ENCODE results near the gene DQX1. TPM values are rescaled to one million over a fixed set of nuclear protein-coding genes. Genes with fewer than 3 reads are reported as not detected.
"Not testable (repeated sequence)": the region's sequence is repeated elsewhere in the genome, so short reads cannot be mapped to it uniquely, and the experiment has no call there.

DQX1 gene
- total RNA-seq, 1 experiment from 2014 or later: 0.10 TPM

DNA sequence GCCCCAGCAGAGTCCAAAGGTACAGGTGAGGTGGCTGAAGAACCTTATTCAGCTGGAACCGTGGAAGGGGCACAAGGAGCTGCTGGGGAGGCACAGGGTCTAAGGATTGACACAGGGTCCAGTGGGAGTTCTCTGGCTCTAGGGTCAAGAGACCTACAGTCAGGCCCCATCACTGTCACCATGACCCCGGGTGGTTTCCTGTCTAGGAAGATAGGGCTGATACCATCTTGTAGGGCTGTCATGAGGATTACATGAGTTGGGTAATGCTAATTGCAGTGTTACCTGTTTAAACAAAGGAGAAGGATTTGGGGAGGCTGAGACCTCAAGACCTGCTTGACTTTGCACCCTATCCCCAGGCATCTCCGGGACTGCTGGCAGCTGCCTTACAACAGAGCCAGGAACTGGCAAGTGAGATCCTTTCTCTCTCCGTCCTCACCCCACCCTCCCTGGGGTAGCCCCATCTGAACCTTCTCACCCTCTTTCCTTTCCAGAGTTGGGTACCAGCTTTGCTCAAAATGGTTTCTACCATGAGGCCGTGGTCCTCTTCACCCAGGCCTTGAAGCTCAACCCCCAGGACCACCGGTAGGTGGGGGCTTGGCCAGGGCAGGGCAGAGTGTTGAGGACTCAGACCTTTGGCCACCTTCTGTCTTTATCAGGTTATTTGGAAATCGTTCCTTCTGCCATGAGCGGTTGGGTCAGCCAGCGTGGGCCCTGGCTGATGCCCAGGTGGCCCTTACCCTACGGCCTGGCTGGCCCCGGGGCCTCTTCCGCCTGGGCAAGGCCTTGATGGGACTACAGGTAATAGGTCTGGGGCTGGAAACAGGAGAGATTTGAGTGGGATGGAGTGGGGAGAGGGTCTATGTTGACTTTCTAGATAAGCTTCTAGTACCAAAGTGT is 34.1 kb downstream of the DQX1 start:
- peaks cover 17% of the 10 kb centered on the region for H3K27me3 ChIP-seq (ENCODE audit: control insufficient read depth, insufficient read depth, low read length)
- DNase-seq: no peak
- H3K4me3 ChIP-seq (ENCODE audit: insufficient read depth, low read depth, low read length): no peak overlapping the region
- peaks cover 22% of the 10 kb centered on the region for H3K36me3 ChIP-seq (replicated peaks; ENCODE audit: control insufficient read depth, insufficient read depth, low read length)

DNA sequence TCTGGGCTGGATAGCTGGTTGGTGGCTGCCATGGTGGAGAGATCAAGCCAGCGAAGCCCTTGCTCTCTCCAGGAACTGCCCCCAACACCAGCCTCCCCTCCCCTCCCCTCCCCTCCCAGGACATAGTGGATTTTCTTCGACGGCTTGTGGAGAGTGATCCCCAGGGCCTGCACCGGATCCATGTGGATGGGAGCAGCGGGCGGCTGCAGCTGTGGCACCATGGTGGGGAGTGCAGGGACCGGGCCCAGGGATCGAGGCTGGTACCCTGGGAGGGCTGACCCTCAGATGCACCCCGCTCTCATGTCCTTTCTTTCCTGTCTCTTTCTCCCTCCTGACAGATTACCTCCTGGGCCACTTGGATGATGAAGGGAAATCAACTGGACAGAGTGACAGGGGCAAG is 36.1 kb downstream of the DQX1 start:
- DNase-seq: no peak
- Histone ChIP-seq H3K27me3 (ENCODE audit: control insufficient read depth, insufficient read depth, low read length) (no peaks in the 10 kb centered on the region; the same call in 1 of the 2 replicates), H3K36me3 (replicated peaks; ENCODE audit: control insufficient read depth, insufficient read depth, low read length) (peaks cover 22% of the 10 kb centered on the region), H3K4me3 (ENCODE audit: insufficient read depth, low read depth, low read length) (no peak overlapping the region)

- Histone ChIP-seq H3K27me3 (ENCODE audit: control insufficient read depth, insufficient read depth, low read length) (no peaks in the 10 kb centered on the region), H3K4me3 (ENCODE audit: insufficient read depth, low read depth, low read length) (no peak overlapping the region), H3K36me3 (replicated peaks; ENCODE audit: control insufficient read depth, insufficient read depth, low read length) (peaks cover 22% of the 10 kb centered on the region)
- no peak for DNase-seq
Observed at GRCh38 chr2:74488643-74489481, 37.2 kb downstream of the DQX1 start.

DNA sequence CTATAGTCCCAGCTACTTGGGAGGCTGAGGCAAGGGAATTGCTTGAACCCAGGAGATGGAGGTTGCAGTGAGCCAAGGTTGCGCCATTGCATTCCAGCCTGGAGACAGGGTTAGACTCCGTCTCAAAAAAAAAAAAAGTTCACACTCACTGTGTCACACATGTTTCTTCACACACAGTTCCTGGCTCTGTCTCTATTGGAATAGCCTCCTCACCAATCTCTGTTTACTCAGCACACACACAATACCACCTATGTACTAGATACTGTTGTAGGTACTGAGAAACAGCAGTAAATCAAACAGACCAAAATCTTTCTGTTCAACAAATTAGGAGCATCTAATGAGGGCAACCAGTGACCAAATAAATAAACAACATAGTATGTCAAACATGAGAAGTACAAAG is 39.9 kb downstream of the DQX1 start:
- peaks cover 11% of the 10 kb centered on the region for H3K36me3 ChIP-seq (replicated peaks; ENCODE audit: control insufficient read depth, insufficient read depth, low read length)
- no peak overlapping the region for H3K4me3 ChIP-seq (ENCODE audit: insufficient read depth, low read depth, low read length)
- no peaks in the 10 kb centered on the region; the same call in 1 of the 2 replicates for H3K27me3 ChIP-seq (ENCODE audit: control insufficient read depth, insufficient read depth, low read length)
- no peak for DNase-seq

GRCh38 chr2:74483675-74484164 is 42.3 kb downstream of the DQX1 start:
- H3K36me3 ChIP-seq (replicated peaks; ENCODE audit: control insufficient read depth, insufficient read depth, low read length); DNase-seq; H3K27me3 ChIP-seq (ENCODE audit: control insufficient read depth, insufficient read depth, low read length): not testable (repeated sequence)
- H3K4me3 ChIP-seq (ENCODE audit: insufficient read depth, low read depth, low read length): peak overlapping the region; percentile 93

DNA sequence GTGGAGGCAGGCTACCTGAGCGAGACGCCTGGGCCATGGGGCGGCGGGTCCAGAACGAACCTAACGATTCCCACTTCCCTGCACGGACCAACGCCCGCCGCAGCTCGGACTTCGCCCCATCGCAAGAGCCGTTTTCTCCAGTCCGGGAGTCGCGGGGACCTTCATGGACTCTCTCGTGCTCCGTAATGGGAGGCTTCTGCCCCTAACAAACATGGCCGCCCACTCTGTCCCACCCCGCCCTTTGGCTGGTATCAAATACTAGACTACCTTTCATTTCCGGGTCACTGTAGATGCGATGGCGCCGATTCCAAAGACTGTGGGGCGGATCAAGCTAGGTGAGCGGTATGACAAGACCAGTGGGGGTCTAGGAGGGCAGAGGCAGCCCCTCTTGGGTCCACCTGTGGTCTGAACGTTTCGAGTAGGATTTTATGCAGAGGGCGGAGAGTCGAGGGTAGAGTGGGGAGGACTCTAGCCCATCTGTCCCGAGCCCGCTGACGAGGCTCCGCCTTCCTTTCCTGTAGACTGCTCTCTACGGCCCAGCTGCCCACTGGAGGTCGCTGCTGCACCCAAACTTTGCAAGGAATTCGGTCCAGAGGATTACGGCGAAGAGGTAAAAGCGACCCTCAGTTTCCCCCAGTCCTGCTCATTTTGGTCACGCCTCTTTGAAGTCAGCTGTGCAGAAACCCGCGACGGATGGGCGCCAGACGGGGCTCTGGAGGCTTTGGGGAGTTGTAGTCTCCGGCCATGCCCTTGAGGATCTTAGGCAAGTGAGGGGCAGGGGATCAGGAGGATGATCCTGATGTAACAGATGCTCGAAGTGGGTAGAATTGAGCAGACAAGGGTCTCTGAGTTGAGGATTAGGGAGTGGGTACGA is 43.0 kb downstream of the DQX1 start, which contains the start of the genes CCDC142 and TTC31:
CCDC142 (minus strand) TSS at position 198 of the 874 bp plus-strand sequence; CDS start at position 37, 161 bp downstream.
TTC31 (plus strand) TSS at position 281 of the 874 bp plus-strand sequence; CDS start at position 296, 15 bp downstream.
- peak; percentile 94 for DNase-seq
- no peaks in the 10 kb centered on the region; the same call in 1 of the 2 replicates for H3K27me3 ChIP-seq (ENCODE audit: control insufficient read depth, insufficient read depth, low read length)
- peak within 1 kb of the TSS; percentile 93 for H3K4me3 ChIP-seq (ENCODE audit: insufficient read depth, low read depth, low read length)
- H3K36me3 ChIP-seq (replicated peaks; ENCODE audit: control insufficient read depth, insufficient read depth, low read length): peaks cover 7% of the 10 kb centered on the region

DNA sequence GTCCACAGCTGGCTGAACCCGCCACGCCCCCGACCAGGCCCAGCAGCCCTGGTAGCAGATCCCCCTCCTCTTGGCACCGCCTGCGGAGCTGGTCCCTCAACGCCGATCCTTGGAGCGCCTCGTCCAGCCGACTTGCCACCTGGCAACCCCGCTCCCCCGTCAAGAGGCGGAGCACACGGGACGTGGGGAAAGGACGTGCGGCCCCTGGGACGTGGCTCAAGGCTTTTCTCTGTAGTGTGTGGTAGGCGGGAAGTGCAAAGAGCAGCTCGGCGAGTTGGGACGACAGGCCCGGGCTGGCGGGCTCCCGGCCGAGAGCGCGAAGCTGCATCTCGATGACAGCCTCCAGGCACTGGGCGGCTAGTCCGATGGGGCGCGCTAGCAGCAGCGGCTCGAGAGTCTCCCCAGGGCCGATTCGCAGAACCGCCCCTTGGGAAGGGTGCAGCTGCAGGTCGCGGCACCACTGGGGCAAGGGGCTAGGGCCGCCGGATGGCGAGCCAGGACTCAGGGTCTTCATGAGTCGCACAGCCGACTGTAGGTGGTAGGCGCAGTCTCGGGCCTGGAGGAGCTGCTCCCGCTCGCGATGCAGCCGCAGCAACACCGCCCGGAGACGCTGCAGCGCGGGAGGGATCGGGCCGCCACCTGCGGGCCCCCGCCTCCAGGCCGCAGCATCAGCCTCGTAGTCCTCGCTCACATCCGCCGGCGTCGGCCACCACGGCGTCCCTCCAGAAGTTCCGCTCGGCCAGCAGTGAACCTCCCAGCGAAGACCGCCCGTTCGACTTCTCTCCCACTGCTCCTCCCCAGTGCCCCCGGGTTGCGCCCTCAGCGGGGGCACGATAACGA is 43.9 kb downstream of the DQX1 start:
- DNase-seq: peak; percentile 83
- H3K4me3 ChIP-seq (ENCODE audit: insufficient read depth, low read depth, low read length): peak overlapping the region; percentile 93
- H3K36me3 ChIP-seq (replicated peaks; ENCODE audit: control insufficient read depth, insufficient read depth, low read length): peaks cover 7% of the 10 kb centered on the region
- no peaks in the 10 kb centered on the region; the same call in 1 of the 2 replicates for H3K27me3 ChIP-seq (ENCODE audit: control insufficient read depth, insufficient read depth, low read length)

DNA sequence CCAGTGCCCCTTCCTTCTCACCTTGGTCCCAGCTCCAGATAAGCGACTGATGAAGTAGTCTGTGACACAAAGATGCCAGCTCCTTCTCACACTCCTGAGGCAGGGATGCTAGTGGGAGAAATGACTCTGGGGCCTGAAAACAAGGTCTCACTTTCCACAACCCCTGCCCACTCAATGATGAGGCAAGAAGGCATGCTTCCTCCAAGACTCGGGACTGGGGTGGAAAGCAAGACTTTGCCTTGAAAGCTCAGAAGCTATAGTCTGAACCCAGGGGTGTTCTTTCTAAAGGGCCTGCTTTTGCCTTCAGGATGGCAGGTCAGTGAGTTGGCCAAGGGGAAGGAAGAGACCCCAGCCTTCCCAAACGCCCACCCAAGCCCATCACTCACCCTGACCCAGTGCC is 44.6 kb downstream of the DQX1 start:
- peaks cover 7% of the 10 kb centered on the region for H3K36me3 ChIP-seq (replicated peaks; ENCODE audit: control insufficient read depth, insufficient read depth, low read length)
- H3K4me3 ChIP-seq (ENCODE audit: insufficient read depth, low read depth, low read length): peak overlapping the region; percentile 93
- no peak for DNase-seq
- H3K27me3 ChIP-seq (ENCODE audit: control insufficient read depth, insufficient read depth, low read length): no peaks in the 10 kb centered on the region; the same call in 1 of the 2 replicates

DNA sequence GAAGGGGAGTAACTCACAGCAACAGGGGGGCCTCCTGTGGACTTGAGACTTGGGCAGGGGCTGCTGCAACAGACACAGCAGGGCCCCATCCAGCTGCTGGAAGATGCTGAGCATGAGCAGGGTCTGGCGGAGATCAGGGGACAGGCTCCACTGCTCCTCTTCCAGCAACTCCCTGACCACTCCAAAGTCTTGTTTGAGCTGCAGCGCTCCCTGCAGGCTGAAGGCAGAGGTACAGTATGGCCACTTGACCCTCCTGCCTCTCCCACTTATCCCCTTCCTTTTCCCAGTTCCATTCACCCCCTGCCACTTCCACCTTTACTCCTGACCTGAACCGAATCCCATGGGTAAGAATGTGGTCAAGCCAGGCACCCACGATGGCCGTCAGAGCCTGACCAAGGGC is 51.1 kb downstream of the DQX1 start:
- DNase-seq: peak; percentile 68
- Histone ChIP-seq H3K4me3 (ENCODE audit: insufficient read depth, low read depth, low read length) (no peak overlapping the region), H3K36me3 (replicated peaks; ENCODE audit: control insufficient read depth, insufficient read depth, low read length) (peaks cover 8% of the 10 kb centered on the region), H3K27me3 (ENCODE audit: control insufficient read depth, insufficient read depth, low read length) (no peaks in the 10 kb centered on the region)

DNA sequence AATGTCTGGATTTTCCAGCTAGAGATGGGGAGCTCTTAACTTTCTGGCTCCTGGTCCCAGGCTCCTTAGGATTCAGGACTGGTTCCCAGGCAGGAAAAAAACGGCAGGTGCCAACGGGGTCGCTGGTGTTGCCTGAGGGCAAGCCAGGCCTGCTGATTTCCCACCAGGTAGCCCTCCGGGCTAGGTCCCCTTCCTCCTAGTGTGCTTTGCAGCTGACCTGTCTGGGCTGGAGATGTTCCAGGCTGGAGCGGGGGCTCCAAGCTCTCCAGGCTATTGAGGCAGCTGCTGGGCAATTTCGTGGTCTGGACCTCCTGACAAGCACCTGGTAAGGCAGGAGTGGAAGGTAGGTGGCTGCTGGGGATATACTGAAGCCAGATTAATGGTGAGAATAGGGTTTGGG is 51.5 kb downstream of the DQX1 start:
- Histone ChIP-seq H3K4me3 (ENCODE audit: insufficient read depth, low read depth, low read length) (no peak overlapping the region), H3K36me3 (replicated peaks; ENCODE audit: control insufficient read depth, insufficient read depth, low read length) (peaks cover 8% of the 10 kb centered on the region), H3K27me3 (ENCODE audit: control insufficient read depth, insufficient read depth, low read length) (no peaks in the 10 kb centered on the region)
- DNase-seq: no peak

- DNase-seq: no peak
- H3K36me3 ChIP-seq (replicated peaks; ENCODE audit: control insufficient read depth, insufficient read depth, low read length): peaks cover 8% of the 10 kb centered on the region
- no peaks in the 10 kb centered on the region for H3K27me3 ChIP-seq (ENCODE audit: control insufficient read depth, insufficient read depth, low read length)
- peak overlapping the region; percentile 87 for H3K4me3 ChIP-seq (ENCODE audit: insufficient read depth, low read depth, low read length)
Observed at GRCh38 chr2:74472945-74473258, 53.1 kb downstream of the DQX1 start.

DNA sequence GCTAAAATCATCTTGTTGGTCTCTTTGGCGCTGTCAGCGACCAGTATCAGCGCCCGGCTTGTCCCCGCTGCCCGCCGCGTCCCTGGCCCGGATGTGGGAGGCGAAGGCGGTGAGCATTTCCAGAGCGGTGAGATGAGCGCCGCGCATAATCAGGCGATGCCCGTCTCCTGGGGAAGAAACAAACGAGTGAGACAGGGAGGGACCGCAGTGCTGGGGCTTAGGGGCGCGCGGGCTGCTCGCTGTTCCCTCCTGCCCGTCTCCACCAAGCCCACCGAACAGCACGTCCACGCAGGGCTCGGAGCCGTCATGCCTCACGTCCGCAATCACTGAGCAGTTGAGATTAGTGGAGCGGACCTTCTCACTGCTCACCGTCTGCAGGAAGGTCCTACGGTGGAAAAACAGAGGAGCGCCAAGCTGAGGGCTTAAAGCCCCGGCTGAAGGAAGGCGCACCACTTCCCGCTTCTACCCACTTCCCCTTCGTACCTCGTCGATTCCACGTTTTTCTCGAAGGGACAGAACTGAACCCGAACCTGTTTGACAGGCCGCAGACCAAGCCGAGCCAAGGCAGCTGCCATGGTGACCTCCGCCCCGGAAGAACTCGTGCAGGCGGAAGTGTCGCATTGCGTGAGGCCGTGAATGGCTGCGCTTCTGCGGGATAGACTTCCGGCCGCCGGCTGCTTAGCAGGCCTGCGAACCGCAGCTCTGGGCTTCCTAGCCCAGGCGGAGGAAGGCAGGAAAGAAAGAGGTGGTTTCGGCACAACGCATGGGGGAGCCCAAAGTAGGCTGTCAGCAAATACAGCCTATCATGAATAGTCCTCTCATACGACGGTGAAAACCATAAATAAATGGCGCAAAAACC is 53.7 kb downstream of the DQX1 start, which contains the start of gene MRPL53:
MRPL53 (minus strand) TSS at position 595 of the 859 bp plus-strand sequence; CDS start at position 575, 20 bp downstream.
- Histone ChIP-seq H3K36me3 (replicated peaks; ENCODE audit: control insufficient read depth, insufficient read depth, low read length) (peaks cover 8% of the 10 kb centered on the region), H3K27me3 (ENCODE audit: control insufficient read depth, insufficient read depth, low read length) (no peaks in the 10 kb centered on the region), H3K4me3 (ENCODE audit: insufficient read depth, low read depth, low read length) (peak within 1 kb of the TSS; percentile 87)
- DNase-seq: peak; percentile 90

All from H7 (cell line).